Mesenchymal stem cell (in vitro differentiated cells and primary cell): ENCODE results near the gene SCD5.

ENCODE experiments used
- DNase-seq: peaks from one replicate; pipeline ENCODE4 v3.0.0-alpha.2; 2013
- H2AFZ ChIP-seq: one replicate; pipeline ENCODE4 v1.6.1; 2013; ENCODE audit warnings: low read depth, mild to moderate bottlenecking, control low read depth, inconsistent platforms, low read length, moderate library complexity
- H2AK5ac ChIP-seq: 2 replicates; pipeline ENCODE4 v1.6.1; 2013; ENCODE audit warnings: low read length, moderate library complexity, mild to moderate bottlenecking, inconsistent platforms; ENCODE audit not compliant: severe bottlenecking
- H2BK120ac ChIP-seq: one replicate; pipeline ENCODE4 v1.6.1; 2013; ENCODE audit warnings: low read depth, mild to moderate bottlenecking, inconsistent platforms, low read length, moderate library complexity
- H2BK12ac ChIP-seq, 2 experiments: one replicate each; pipeline ENCODE4 v1.6.1; 2013; ENCODE audit warnings: inconsistent platforms in 2 of 2, low read length in 2 of 2, mild to moderate bottlenecking in 2 of 2, moderate library complexity in 2 of 2, control low read depth in 1 of 2
- H2BK15ac ChIP-seq: one replicate; pipeline ENCODE4 v1.6.1; 2013; ENCODE audit warnings: mild to moderate bottlenecking, low read depth, inconsistent platforms; ENCODE audit not compliant: poor library complexity, severe bottlenecking
- H2BK5ac ChIP-seq: 2 replicates; pipeline ENCODE4 v1.6.1; 2013; ENCODE audit warnings: low read depth, mild to moderate bottlenecking, low read length, control low read depth, inconsistent platforms; ENCODE audit not compliant: poor library complexity, severe bottlenecking
- H3K14ac ChIP-seq, 2 experiments: one replicate each; pipeline ENCODE4 v1.6.1; 2013; ENCODE audit warnings: inconsistent platforms in 2 of 2, low read length in 2 of 2, control low read depth in 1 of 2, mild to moderate bottlenecking in 1 of 2, moderate library complexity in 1 of 2
- H3K18ac ChIP-seq, 2 experiments: one replicate each; pipeline ENCODE4 v1.6.1; 2013; ENCODE audit warnings: inconsistent platforms in 2 of 2, low read length in 2 of 2, control low read depth in 1 of 2, low read depth in 1 of 2, mild to moderate bottlenecking in 1 of 2
- H3K23ac ChIP-seq, 2 experiments: one replicate each; pipeline ENCODE4 v1.6.1; 2013; ENCODE audit warnings: inconsistent platforms in 2 of 2, low read length in 2 of 2, mild to moderate bottlenecking in 2 of 2, moderate library complexity in 2 of 2, control low read depth in 1 of 2
- H3K27ac ChIP-seq: 2 replicates; pipeline ENCODE4 v1.5.1; 2013; ENCODE audit warnings: mild to moderate bottlenecking, moderate library complexity, low read length, control low read depth, inconsistent platforms; ENCODE audit not compliant: poor library complexity, severe bottlenecking
- H3K27me3 ChIP-seq, 2 experiments: 2 replicates each; pipeline versions ENCODE4 v1.6.1 to v1.7.0; 2013; ENCODE audit warnings: low read length in 2 of 2, mild to moderate bottlenecking in 2 of 2, moderate library complexity in 2 of 2, control low read depth in 1 of 2, inconsistent platforms in 1 of 2; ENCODE audit not compliant: control insufficient read depth in 1 of 2, insufficient read depth in 1 of 2
- H3K36me3 ChIP-seq, 2 experiments: 2 replicates each; pipeline versions ENCODE4 v1.6.1 to v1.7.0; 2013; ENCODE audit warnings: low read length in 2 of 2, control low read depth in 1 of 2, inconsistent platforms in 1 of 2, low read depth in 1 of 2, mild to moderate bottlenecking in 1 of 2; ENCODE audit not compliant: insufficient read depth in 2 of 2, control insufficient read depth in 1 of 2
- H3K4ac ChIP-seq, 2 experiments: one replicate each; pipeline ENCODE4 v1.6.1; 2013; ENCODE audit warnings: inconsistent platforms in 2 of 2, low read length in 2 of 2, mild to moderate bottlenecking in 2 of 2, moderate library complexity in 2 of 2, control low read depth in 1 of 2, low read depth in 1 of 2
- H3K4me1 ChIP-seq: 2 replicates; pipeline ENCODE4 v1.6.1; 2013; ENCODE audit warnings: low read depth, low read length, control low read depth; ENCODE audit not compliant: control insufficient read depth, insufficient read depth
- H3K4me2 ChIP-seq: 2 replicates; pipeline ENCODE4 v1.6.1; 2013; ENCODE audit warnings: low read length, mild to moderate bottlenecking, inconsistent platforms; ENCODE audit not compliant: poor library complexity, severe bottlenecking
- H3K4me3 ChIP-seq, 2 experiments: 2 replicates each; pipeline versions ENCODE4 v1.5.1 to v1.7.0; 2013; ENCODE audit warnings: low read length in 2 of 2, mild to moderate bottlenecking in 2 of 2, control low read depth in 1 of 2, low read depth in 1 of 2; ENCODE audit not compliant: insufficient read depth in 1 of 2
- H3K79me1 ChIP-seq: replicated peaks from 2 replicates; pipeline ENCODE4 v1.6.1; 2013; ENCODE audit warnings: mild to moderate bottlenecking, control low read depth, low read length, inconsistent platforms; ENCODE audit not compliant: poor library complexity, severe bottlenecking
- H3K9ac ChIP-seq: 2 replicates; pipeline ENCODE4 v1.7.0; 2013; ENCODE audit warnings: mild to moderate bottlenecking, low read length, moderate library complexity
- H3K9me3 ChIP-seq: 2 replicates; pipeline ENCODE4 v1.7.0; 2013; ENCODE audit warnings: mild to moderate bottlenecking, low read length; ENCODE audit not compliant: control insufficient read depth
- H4K8ac ChIP-seq: one replicate; pipeline ENCODE4 v1.6.1; 2013; ENCODE audit warnings: inconsistent platforms, mild to moderate bottlenecking, low read length, moderate library complexity
- H4K91ac ChIP-seq: one replicate; pipeline ENCODE4 v1.6.1; 2013; ENCODE audit warnings: mild to moderate bottlenecking, low read length, inconsistent platforms
- WGBS: methylation state at CpG from one replicate; pipeline ENCODE4 v1.1.7; 2013; ENCODE audit warnings: mixed read lengths; 5-methylcytosine and 5-hydroxymethylcytosine counted together

SCD5 gene

GRCh38 chr4:82661181-82661992, 137.2 kb downstream of the SCD5 start:
- Histone ChIP-seq H3K14ac (no peak overlapping the region), H3K9me3 (no peaks in the 10 kb centered on the region), H2BK12ac (no peak overlapping the region), H2BK120ac (no peak overlapping the region), H3K36me3 (peaks cover 0 to 3% of the 10 kb centered on the region in 2 experiments), H2AK5ac (no peak overlapping the region), H3K18ac (no peak overlapping the region), H3K4me1 (no peaks in the 10 kb centered on the region), H2BK5ac (no peak overlapping the region), H3K4ac (no peak overlapping the region), H2AFZ (no peak overlapping the region), H4K8ac (no peak overlapping the region), H3K4me3 (no peak overlapping the region), H2BK15ac (no peak overlapping the region), H3K27ac (no peak overlapping the region), H3K23ac (no peak overlapping the region), H3K79me1 (peaks cover 4% of the 10 kb centered on the region), H3K27me3 (no peaks in the 10 kb centered on the region), H3K9ac (no peak overlapping the region), H3K4me2 (no peak overlapping the region), H4K91ac (no peak overlapping the region)
- DNase-seq: no peak
- WGBS: 100% methylated on average over 1 of the region's 6 CpGs

GRCh38 chr4:82652062-82652461, 146.5 kb downstream of the SCD5 start:
- no peak overlapping the region for H3K18ac ChIP-seq
- 61% methylated on average over 3 of the region's 4 CpGs for WGBS

GRCh38 chr4:82650868-82651267, 147.7 kb downstream of the SCD5 start:
- Histone ChIP-seq H3K23ac (no peak overlapping the region), H3K36me3 (peaks cover 2 to 3% of the 10 kb centered on the region in 2 experiments), H3K18ac (no peak overlapping the region), H3K4me3 (no peak overlapping the region), H2BK5ac (no peak overlapping the region), H3K27ac (no peak overlapping the region), H2AK5ac (no peak overlapping the region), H3K4ac (no peak overlapping the region), H3K9me3 (no peaks in the 10 kb centered on the region), H2BK120ac (no peak overlapping the region), H3K27me3 (no peaks in the 10 kb centered on the region), H3K79me1 (peaks cover 2% of the 10 kb centered on the region), H2AFZ (no peak overlapping the region), H3K4me1 (peaks cover 5% of the 10 kb centered on the region), H3K4me2 (no peak overlapping the region), H4K91ac (no peak overlapping the region), H4K8ac (no peak overlapping the region), H3K14ac (no peak overlapping the region), H2BK15ac (no peak overlapping the region), H3K9ac (no peak overlapping the region), H2BK12ac (no peak overlapping the region)
- no peak for DNase-seq

More at GRCh38 chr4:82652062-82652461, 146.5 kb downstream of the SCD5 start:
- Histone ChIP-seq H2BK12ac (no peak overlapping the region), H3K9me3 (no peaks in the 10 kb centered on the region), H3K27me3 (no peaks in the 10 kb centered on the region), H3K79me1 (peaks cover 2% of the 10 kb centered on the region), H3K4ac (no peak overlapping the region), H3K9ac (no peak overlapping the region), H3K4me1 (peaks cover 2% of the 10 kb centered on the region), H3K14ac (no peak overlapping the region), H2AK5ac (no peak overlapping the region), H4K91ac (no peak overlapping the region), H2BK120ac (no peak overlapping the region), H2BK5ac (no peak overlapping the region), H3K27ac (no peak overlapping the region), H3K4me3 (no peak overlapping the region), H3K36me3 (peaks cover 2 to 3% of the 10 kb centered on the region in 2 experiments), H3K4me2 (no peak overlapping the region), H4K8ac (no peak overlapping the region), H3K23ac (no peak overlapping the region), H2BK15ac (no peak overlapping the region), H2AFZ (no peak overlapping the region)
- no peak for DNase-seq

- Histone ChIP-seq H3K9me3 (no peaks in the 10 kb centered on the region), H4K91ac (no peak overlapping the region), H3K4ac (no peak overlapping the region), H3K36me3 (peaks cover 2 to 3% of the 10 kb centered on the region in 2 experiments), H3K14ac (no peak overlapping the region), H3K27me3 (no peaks in the 10 kb centered on the region), H2AK5ac (peak overlapping the region; percentile 7), H2AFZ (no peak overlapping the region), H2BK5ac (no peak overlapping the region), H2BK120ac (no peak overlapping the region), H3K9ac (no peak overlapping the region), H3K79me1 (peaks cover 2% of the 10 kb centered on the region), H4K8ac (no peak overlapping the region), H3K4me1 (peaks cover 14% of the 10 kb centered on the region), H3K23ac (no peak overlapping the region), H2BK15ac (no peak overlapping the region), H3K18ac (no peak overlapping the region), H3K27ac (no peak overlapping the region), H3K4me3 (no peak overlapping the region), H2BK12ac (no peak overlapping the region), H3K4me2 (no peak overlapping the region)
- WGBS: 50% methylated on average over 2 of the region's 3 CpGs
- no peak for DNase-seq
Measured at GRCh38 chr4:82648356-82648755, 150.2 kb downstream of the SCD5 start.
